GOT3 (cell line): Measurements from ENCODE around the gene NCAM1.

Experiments
- DNase-seq: peaks from one replicate; lab custom pipeline; 2025; ENCODE audit warnings: mixed read lengths; lab: John Stamatoyannopoulos, UW

Gene NCAM1

GRCh38 chr11:113251281-113251680 lies 290.1 kb downstream of the NCAM1 start:
- no peak for DNase-seq

- no peak for DNase-seq
These were observed 292.2 kb downstream of the NCAM1 start for GRCh38 chr11:113253406-113253805.

- no peak for DNase-seq
These were observed 293.9 kb downstream of the NCAM1 start for GRCh38 chr11:113255096-113255495.

GRCh38 chr11:113255741-113256140 lies 294.5 kb downstream of the NCAM1 start:
- DNase-seq: no peak

GRCh38 chr11:113256431-113257202 lies 295.4 kb downstream of the NCAM1 start:
- DNase-seq: no peak

- DNase-seq: no peak
These were observed 298.8 kb downstream of the NCAM1 start for GRCh38 chr11:113260096-113260425.

- no peak for DNase-seq
These were observed 299.3 kb downstream of the NCAM1 start for GRCh38 chr11:113260541-113260940.

- no peak for DNase-seq
These were observed 300.7 kb downstream of the NCAM1 start for GRCh38 chr11:113261709-113262475.

GRCh38 chr11:113262594-113262993 lies 301.4 kb downstream of the NCAM1 start:
- DNase-seq: no peak

GRCh38 chr11:113263458-113264259 lies 302.4 kb downstream of the NCAM1 start:
- no peak for DNase-seq

GRCh38 chr11:113265362-113265761 lies 304.1 kb downstream of the NCAM1 start:
- no peak for DNase-seq

- DNase-seq: no peak
These were observed 306.3 kb downstream of the NCAM1 start for GRCh38 chr11:113267493-113267892.

- no peak for DNase-seq
These were observed 307.9 kb downstream of the NCAM1 start for GRCh38 chr11:113269096-113269495.

GRCh38 chr11:113269636-113270035 lies 308.4 kb downstream of the NCAM1 start:
- DNase-seq: no peak

- no peak for DNase-seq
These were observed 308.9 kb downstream of the NCAM1 start for GRCh38 chr11:113270080-113270479.

GRCh38 chr11:113271551-113272245 lies 310.5 kb downstream of the NCAM1 start:
- DNase-seq: no peak

GRCh38 chr11:113272281-113272680 lies 311.1 kb downstream of the NCAM1 start:
- no peak for DNase-seq

- DNase-seq: no peak
These were observed 311.9 kb downstream of the NCAM1 start for GRCh38 chr11:113272927-113273615.

- DNase-seq: no peak
These were observed 312.5 kb downstream of the NCAM1 start for GRCh38 chr11:113273720-113274119.

- DNase-seq: no peak
These were observed 313.7 kb downstream of the NCAM1 start for GRCh38 chr11:113274713-113275582.
